GM19099 (cell line): ENCODE data around the gene MBNL1.

Experiments
- POLR2A ChIP-seq: IDR thresholded peaks from 3 replicates; pipeline ENCODE4 v1.6.1; 2011; ENCODE audit warnings: low read depth; ENCODE audit not compliant: insufficient read length; ENCODE audit errors: extremely low read depth

Gene MBNL1

GRCh38 chr3:152268555-152269055 is at the start of gene MBNL1:
MBNL1 (plus strand) TSS chr3:152268929; CDS start chr3:152300194, 31,265 bp downstream.
- TF ChIP-seq POLR2A, result peak; percentile 92

GRCh38 chr3:152219216-152219615 is 49.5 kb upstream of the MBNL1 start:
- TF ChIP-seq POLR2A, result no peak

- no peak for TF ChIP-seq POLR2A
These were observed 48.9 kb upstream of the MBNL1 start for GRCh38 chr3:152219769-152220255.

- no peak for TF ChIP-seq POLR2A
These were observed 46.4 kb upstream of the MBNL1 start for GRCh38 chr3:152222327-152222726.

GRCh38 chr3:152225201-152225600 is 43.5 kb upstream of the MBNL1 start:
- no peak for TF ChIP-seq POLR2A

GRCh38 chr3:152226176-152226575 is 42.6 kb upstream of the MBNL1 start:
- no peak for TF ChIP-seq POLR2A

GRCh38 chr3:152227027-152227426 is 41.7 kb upstream of the MBNL1 start:
- TF ChIP-seq POLR2A, result no peak

- no peak for TF ChIP-seq POLR2A
These were observed 39.0 kb upstream of the MBNL1 start for GRCh38 chr3:152229692-152230091.

GRCh38 chr3:152230370-152230769 is 38.4 kb upstream of the MBNL1 start:
- no peak for TF ChIP-seq POLR2A

- TF ChIP-seq POLR2A, result no peak
These were observed 36.7 kb upstream of the MBNL1 start for GRCh38 chr3:152232001-152232400.

- no peak for TF ChIP-seq POLR2A
These were observed 36.0 kb upstream of the MBNL1 start for GRCh38 chr3:152232679-152233078.

- no peak for TF ChIP-seq POLR2A
These were observed 33.9 kb upstream of the MBNL1 start for GRCh38 chr3:152234657-152235375.

- no peak for TF ChIP-seq POLR2A
These were observed 32.9 kb upstream of the MBNL1 start for GRCh38 chr3:152235709-152236298.

GRCh38 chr3:152236716-152237115 is 32.0 kb upstream of the MBNL1 start:
- TF ChIP-seq POLR2A, result no peak

- no peak for TF ChIP-seq POLR2A
These were observed 27.3 kb upstream of the MBNL1 start for GRCh38 chr3:152241142-152242017.
